ENCODE data around the gene AKAP1.

The AKAP1 gene

DNA sequence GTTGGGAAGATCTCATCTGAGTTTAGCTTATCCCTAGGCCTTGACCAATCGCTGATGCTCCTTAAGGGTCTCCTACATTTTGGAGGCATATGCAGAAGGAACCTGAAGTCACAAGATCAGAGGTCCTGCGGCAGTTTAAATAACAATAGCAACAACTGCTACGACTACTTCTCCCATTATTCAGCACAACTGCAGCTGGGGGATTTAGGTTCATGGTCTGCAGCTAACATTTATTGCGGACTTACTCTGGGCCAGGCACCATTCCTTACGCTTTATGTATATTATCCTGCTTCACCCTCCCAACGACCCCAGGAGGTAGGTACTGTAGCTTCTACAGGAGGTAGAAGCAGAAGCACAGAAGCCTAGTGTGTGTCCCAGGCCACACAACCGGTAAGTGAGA, 59.5 kb downstream of the AKAP1 start:
- Histone ChIP-seq H2BK12ac (ENCODE audit: low read length) (no peak overlapping the region), H3K27me3 (ENCODE audit: insufficient read depth, low read length) (no peaks in the 10 kb centered on the region), H2AFZ (ENCODE audit: insufficient read depth, low read length, poor library complexity) (no peak overlapping the region), H3K79me1 (ENCODE audit: low read length) (peaks cover 2% of the 10 kb centered on the region), H3K79me2 (ENCODE audit: control insufficient read depth, insufficient read depth, low read length, poor library complexity) (no peaks in the 10 kb centered on the region), H3K4me2 (ENCODE audit: low read length) (no peak overlapping the region), H3K36me3 (ENCODE audit: control insufficient read depth in 1 of 2, insufficient read depth in 2 of 2, low read length in 2 of 2) (no peaks in the 10 kb centered on the region), H2AK5ac (ENCODE audit: low read length) (no peak overlapping the region), H3K4ac (ENCODE audit: low read depth, low read length) (no peak overlapping the region), H3K18ac (ENCODE audit: low read length) (no peak overlapping the region), H3K14ac (ENCODE audit: low read length) (no peak overlapping the region), H4K91ac (ENCODE audit: low read depth, low read length) (no peak overlapping the region), H3K23ac (ENCODE audit: low read length) (no peak overlapping the region), H4K8ac (ENCODE audit: low read depth, low read length) (no peak overlapping the region), H3K4me1 (ENCODE audit: control insufficient read depth in 1 of 2, insufficient read depth in 2 of 2, low read length in 2 of 2) (peaks cover 0 to 4% of the 10 kb centered on the region in 2 experiments), H3K4me3 (ENCODE audit: low read depth, low read length) (no peak overlapping the region), H3K27ac (ENCODE audit: low read depth, low read length) (no peak overlapping the region), H2BK120ac (ENCODE audit: insufficient read depth, low read length, poor library complexity) (no peak overlapping the region), H3K9me3 (ENCODE audit: insufficient read depth, low read depth, low read length) (peaks cover 3% of the 10 kb centered on the region), H4K12ac (ENCODE audit: low read depth, low read length) (no peak overlapping the region), H2BK5ac (ENCODE audit: low read depth, low read length, poor library complexity) (no peak overlapping the region), H3K9ac (ENCODE audit: low read length) (no peak overlapping the region)
- no peak for DNase-seq
- no CpG with 5 or more reads among the region's 7 CpGs for WGBS (ENCODE audit: extremely low coverage, insufficient coverage, insufficient read length)

DNA sequence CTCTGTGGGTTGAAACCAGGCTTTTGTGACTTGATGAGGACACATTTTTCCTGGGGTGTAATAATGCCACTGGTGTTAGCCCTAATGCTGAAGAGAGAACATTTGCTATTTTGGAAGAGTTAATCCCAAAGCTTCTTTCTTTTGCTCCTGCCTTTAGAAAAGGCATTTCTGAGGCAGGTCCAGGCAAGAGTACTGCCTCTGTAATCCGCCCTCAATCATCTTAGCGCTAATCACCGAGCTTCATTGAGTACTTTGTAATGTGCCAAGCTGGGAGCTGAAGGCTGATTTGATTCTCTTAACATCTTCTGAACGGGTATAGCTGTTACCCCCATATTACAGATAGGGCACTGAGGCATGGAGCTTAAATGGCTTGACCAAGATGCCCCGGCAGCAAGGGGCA, 60.3 kb downstream of the AKAP1 start:
- no peak overlapping the region for H3K4me3 ChIP-seq (ENCODE audit: low read depth, low read length)
- H3K9ac ChIP-seq (ENCODE audit: low read length): no peak overlapping the region
- H3K36me3 ChIP-seq (ENCODE audit: control insufficient read depth in 1 of 2, insufficient read depth in 2 of 2, low read length in 2 of 2): no peaks in the 10 kb centered on the region
- peak overlapping the region; percentile 7 for H2AK5ac ChIP-seq (ENCODE audit: low read length)
- no peak overlapping the region for H2AFZ ChIP-seq (ENCODE audit: insufficient read depth, low read length, poor library complexity)
- no peak overlapping the region for H2BK5ac ChIP-seq (ENCODE audit: low read depth, low read length, poor library complexity)
- DNase-seq: no peak
- H3K4ac ChIP-seq (ENCODE audit: low read depth, low read length): no peak overlapping the region
- H3K4me2 ChIP-seq (ENCODE audit: low read length): no peak overlapping the region
- no peak overlapping the region for H2BK120ac ChIP-seq (ENCODE audit: insufficient read depth, low read length, poor library complexity)
- H4K12ac ChIP-seq (ENCODE audit: low read depth, low read length): no peak overlapping the region
- H4K8ac ChIP-seq (ENCODE audit: low read depth, low read length): peak overlapping the region; percentile 7
- H3K27ac ChIP-seq (ENCODE audit: low read depth, low read length): no peak overlapping the region
- H2BK12ac ChIP-seq (ENCODE audit: low read length): no peak overlapping the region
- no peak overlapping the region for H3K18ac ChIP-seq (ENCODE audit: low read length)
- peaks cover 0 to 4% of the 10 kb centered on the region in 2 experiments for H3K4me1 ChIP-seq (ENCODE audit: control insufficient read depth in 1 of 2, insufficient read depth in 2 of 2, low read length in 2 of 2)
- H3K23ac ChIP-seq (ENCODE audit: low read length): no peak overlapping the region
- H3K27me3 ChIP-seq (ENCODE audit: insufficient read depth, low read length): no peaks in the 10 kb centered on the region
- H3K14ac ChIP-seq (ENCODE audit: low read length): no peak overlapping the region
- H4K91ac ChIP-seq (ENCODE audit: low read depth, low read length): no peak overlapping the region
- H3K79me2 ChIP-seq (ENCODE audit: control insufficient read depth, insufficient read depth, low read length, poor library complexity): no peaks in the 10 kb centered on the region
- H3K79me1 ChIP-seq (ENCODE audit: low read length): peaks cover 2% of the 10 kb centered on the region
- peaks cover 3% of the 10 kb centered on the region for H3K9me3 ChIP-seq (ENCODE audit: insufficient read depth, low read depth, low read length)
- no CpG with 5 or more reads among the region's 5 CpGs for WGBS (ENCODE audit: extremely low coverage, insufficient coverage, insufficient read length)

DNA sequence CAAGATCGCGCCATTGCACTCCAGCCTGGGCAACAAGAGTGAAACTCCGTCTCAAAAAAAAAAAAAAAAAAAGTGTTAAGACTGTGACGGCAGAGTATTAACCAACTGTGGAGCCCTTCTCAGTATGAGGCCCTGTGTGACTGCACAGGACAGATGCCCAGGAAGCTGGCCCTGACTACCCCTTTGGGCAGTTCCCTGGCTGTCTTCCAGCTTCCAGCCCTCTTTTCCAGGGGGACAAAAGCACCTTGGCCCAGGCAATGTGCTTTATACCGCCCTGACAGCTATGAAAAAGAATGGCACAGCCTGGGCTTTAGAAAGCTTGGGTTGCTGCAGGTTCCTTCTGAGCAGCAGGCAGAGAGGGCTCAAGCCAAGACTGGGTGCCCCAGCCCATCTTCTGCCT, 61.2 kb downstream of the AKAP1 start:
- no CpG with 5 or more reads among the region's 5 CpGs for WGBS (ENCODE audit: extremely low coverage, insufficient coverage, insufficient read length)
- no peak overlapping the region for H3K23ac ChIP-seq (ENCODE audit: low read length)
- no peaks in the 10 kb centered on the region for H3K27me3 ChIP-seq (ENCODE audit: insufficient read depth, low read length)
- H2BK5ac ChIP-seq (ENCODE audit: low read depth, low read length, poor library complexity): no peak overlapping the region
- no peak overlapping the region for H3K4me2 ChIP-seq (ENCODE audit: low read length)
- no peak overlapping the region for H3K18ac ChIP-seq (ENCODE audit: low read length)
- H3K4me1 ChIP-seq (ENCODE audit: control insufficient read depth in 1 of 2, insufficient read depth in 2 of 2, low read length in 2 of 2): peaks cover 0 to 4% of the 10 kb centered on the region in 2 experiments
- H3K79me1 ChIP-seq (ENCODE audit: low read length): peaks cover 2% of the 10 kb centered on the region
- H3K9ac ChIP-seq (ENCODE audit: low read length): no peak overlapping the region
- H3K9me3 ChIP-seq (ENCODE audit: insufficient read depth, low read depth, low read length): peaks cover 3% of the 10 kb centered on the region
- H4K8ac ChIP-seq (ENCODE audit: low read depth, low read length): no peak overlapping the region
- H4K91ac ChIP-seq (ENCODE audit: low read depth, low read length): no peak overlapping the region
- H4K12ac ChIP-seq (ENCODE audit: low read depth, low read length): no peak overlapping the region
- no peak overlapping the region for H3K27ac ChIP-seq (ENCODE audit: low read depth, low read length)
- no peak overlapping the region for H3K4ac ChIP-seq (ENCODE audit: low read depth, low read length)
- peak overlapping the region; percentile 40 for H2BK120ac ChIP-seq (ENCODE audit: insufficient read depth, low read length, poor library complexity)
- H3K4me3 ChIP-seq (ENCODE audit: low read depth, low read length): no peak overlapping the region
- no peak for DNase-seq
- no peak overlapping the region for H3K14ac ChIP-seq (ENCODE audit: low read length)
- H3K79me2 ChIP-seq (ENCODE audit: control insufficient read depth, insufficient read depth, low read length, poor library complexity): no peaks in the 10 kb centered on the region
- H3K36me3 ChIP-seq (ENCODE audit: control insufficient read depth in 1 of 2, insufficient read depth in 2 of 2, low read length in 2 of 2): no peaks in the 10 kb centered on the region
- H2AFZ ChIP-seq (ENCODE audit: insufficient read depth, low read length, poor library complexity): no peak overlapping the region
- H2AK5ac ChIP-seq (ENCODE audit: low read length): no peak overlapping the region
- H2BK12ac ChIP-seq (ENCODE audit: low read length): no peak overlapping the region

DNA sequence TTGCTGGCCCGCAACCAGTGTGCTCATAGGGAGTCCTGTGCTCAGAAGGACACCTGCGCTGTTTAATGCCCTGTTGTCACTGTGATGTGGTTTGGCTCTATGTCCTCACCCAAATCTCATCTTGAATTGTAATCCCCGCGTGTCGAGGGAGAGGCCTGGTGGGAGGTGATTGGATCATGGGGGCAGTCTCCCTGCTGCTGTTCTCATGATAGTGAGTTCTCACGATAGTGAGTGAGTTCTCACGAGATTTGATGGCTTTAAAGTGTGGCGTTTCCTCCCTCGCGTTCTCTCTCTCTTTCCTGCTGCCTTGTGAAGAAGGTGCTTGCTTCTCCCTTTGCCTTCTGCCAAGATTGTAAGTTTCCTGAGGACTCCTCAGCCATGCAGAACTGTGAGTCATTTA, 66.8 kb downstream of the AKAP1 start:
- H3K4me3 ChIP-seq (ENCODE audit: low read depth, low read length): no peak overlapping the region
- H3K27me3 ChIP-seq (ENCODE audit: insufficient read depth, low read length): no peaks in the 10 kb centered on the region
- no peaks in the 10 kb centered on the region for H3K79me2 ChIP-seq (ENCODE audit: control insufficient read depth, insufficient read depth, low read length, poor library complexity)
- no peaks in the 10 kb centered on the region for H3K4me1 ChIP-seq (ENCODE audit: control insufficient read depth in 1 of 2, insufficient read depth in 2 of 2, low read length in 2 of 2)
- H2BK5ac ChIP-seq (ENCODE audit: low read depth, low read length, poor library complexity): no peak overlapping the region
- H3K14ac ChIP-seq (ENCODE audit: low read length): no peak overlapping the region
- no peaks in the 10 kb centered on the region for H3K36me3 ChIP-seq (ENCODE audit: control insufficient read depth in 1 of 2, insufficient read depth in 2 of 2, low read length in 2 of 2)
- H3K4ac ChIP-seq (ENCODE audit: low read depth, low read length): no peak overlapping the region
- peaks cover 6% of the 10 kb centered on the region for H3K9me3 ChIP-seq (ENCODE audit: insufficient read depth, low read depth, low read length)
- H3K27ac ChIP-seq (ENCODE audit: low read depth, low read length): no peak overlapping the region
- H2AFZ ChIP-seq (ENCODE audit: insufficient read depth, low read length, poor library complexity): no peak overlapping the region
- no peak overlapping the region for H4K8ac ChIP-seq (ENCODE audit: low read depth, low read length)
- no peak overlapping the region for H2BK12ac ChIP-seq (ENCODE audit: low read length)
- H3K23ac ChIP-seq (ENCODE audit: low read length): no peak overlapping the region
- no peak overlapping the region for H3K9ac ChIP-seq (ENCODE audit: low read length)
- DNase-seq: no peak
- H3K18ac ChIP-seq (ENCODE audit: low read length): no peak overlapping the region
- H3K79me1 ChIP-seq (ENCODE audit: low read length): no peaks in the 10 kb centered on the region
- no peak overlapping the region for H4K91ac ChIP-seq (ENCODE audit: low read depth, low read length)
- no peak overlapping the region for H2BK120ac ChIP-seq (ENCODE audit: insufficient read depth, low read length, poor library complexity)
- H2AK5ac ChIP-seq (ENCODE audit: low read length): no peak overlapping the region
- H4K12ac ChIP-seq (ENCODE audit: low read depth, low read length): no peak overlapping the region
- no peak overlapping the region for H3K4me2 ChIP-seq (ENCODE audit: low read length)
- no CpG with 5 or more reads among the region's 10 CpGs for WGBS (ENCODE audit: extremely low coverage, insufficient coverage, insufficient read length)

All from trophoblast cell (in vitro differentiated cells and primary cell).